Lower lobe of right lung (tissue), 2 donors: Measurements from ENCODE around the gene ROPN1. TPM values are rescaled to one million over a fixed set of nuclear protein-coding genes. Genes with fewer than 3 reads are reported as not detected.
"Not testable (repeated sequence)": the region's sequence is repeated elsewhere in the genome, so short reads cannot be mapped to it uniquely, and the experiment has no call there.

Source experiments
- ATAC-seq, 2 donors: fragments of 200-7000 bp; cut with Tn5 transposase; one replicate each; pipeline ENCODE4 v1.9.1; 2020 to 2022; ENCODE audit warnings: mild to moderate bottlenecking in 2 of 2, moderate library complexity in 2 of 2
- DNase-seq: peaks from one replicate; pipeline ENCODE4 v3.0.0-alpha.2; 2020
- H3K27ac ChIP-seq: fragments of 200-600 bp; one replicate; pipeline ENCODE4 v1.8.0; 2022
- H3K27me3 ChIP-seq: fragments of 200-600 bp; one replicate; pipeline ENCODE4 v1.8.0; 2022; ENCODE audit warnings: low read depth
- H3K36me3 ChIP-seq: fragments of 200-600 bp; one replicate; pipeline ENCODE4 v1.8.0; 2022; ENCODE audit warnings: mild to moderate bottlenecking
- H3K4me1 ChIP-seq: fragments of 200-600 bp; one replicate; pipeline ENCODE4 v1.8.0; 2022
- H3K4me3 ChIP-seq: fragments of 200-600 bp; one replicate; pipeline ENCODE4 v1.8.0; 2022; ENCODE audit warnings: mild to moderate bottlenecking
- H3K9me3 ChIP-seq: fragments of 200-600 bp; one replicate; pipeline ENCODE4 v1.8.0; 2022
- CTCF ChIP-seq: fragments of 200-600 bp; IDR thresholded peaks from one replicate; pipeline ENCODE4 v1.8.0; 2022; ENCODE audit warnings: antibody characterized with exemption, mild to moderate bottlenecking
- intact Hi-C: fragments of 100-400 bp; cut with DNase I; formaldehyde crosslinking; loops from one replicate; pipeline ENCODE4 v1.11.0; 2022
- total RNA-seq: library from RNA; stranded (reverse); fragmentation: NEBNext Ultra II Directional; extraction: Animal tissue kit (Norgen Biotek cat#: 25700); gene quantifications from one replicate; pipeline ENCODE4 v1.2.1, GENCODE V29; 2021
- donor health status: DM: no; HTN: yes; CAD: no; lungs with severe emphysema.

ROPN1 gene
- total RNA-seq, 1 donor from 2014 or later = not detected

- H3K27me3 ChIP-seq = peaks cover 10% of the 10 kb centered on the region
- intact Hi-C loops = no loop called here
- TF ChIP-seq CTCF = no peak
- peak overlapping the region; percentile 30 for H3K4me3 ChIP-seq
- ATAC-seq = no peak
- H3K27ac ChIP-seq = no peak overlapping the region
- no peaks in the 10 kb centered on the region for H3K4me1 ChIP-seq
- H3K9me3 ChIP-seq = no peaks in the 10 kb centered on the region
- DNase-seq = no peak
- H3K36me3 ChIP-seq = no peaks in the 10 kb centered on the region
Measured at GRCh38 chr3:123980539-123980938, 11.4 kb downstream of the ROPN1 start.

GRCh38 chr3:123979525-123980501, 12.1 kb downstream of the ROPN1 start:
- H3K27ac ChIP-seq, intact Hi-C loops, H3K36me3 ChIP-seq, H3K9me3 ChIP-seq, H3K27me3 ChIP-seq, H3K4me1 ChIP-seq, DNase-seq: not testable (repeated sequence)
- TF ChIP-seq CTCF = peak; percentile 74
- ATAC-seq = peak; percentile 94
- peak overlapping the region; percentile 30 for H3K4me3 ChIP-seq

- H3K4me1 ChIP-seq, H3K27me3 ChIP-seq, ATAC-seq, H3K27ac ChIP-seq, H3K36me3 ChIP-seq, H3K9me3 ChIP-seq, DNase-seq, H3K4me3 ChIP-seq, intact Hi-C loops: not testable (repeated sequence)
Measured at GRCh38 chr3:123976904-123977303, 15.0 kb downstream of the ROPN1 start.

DNA sequence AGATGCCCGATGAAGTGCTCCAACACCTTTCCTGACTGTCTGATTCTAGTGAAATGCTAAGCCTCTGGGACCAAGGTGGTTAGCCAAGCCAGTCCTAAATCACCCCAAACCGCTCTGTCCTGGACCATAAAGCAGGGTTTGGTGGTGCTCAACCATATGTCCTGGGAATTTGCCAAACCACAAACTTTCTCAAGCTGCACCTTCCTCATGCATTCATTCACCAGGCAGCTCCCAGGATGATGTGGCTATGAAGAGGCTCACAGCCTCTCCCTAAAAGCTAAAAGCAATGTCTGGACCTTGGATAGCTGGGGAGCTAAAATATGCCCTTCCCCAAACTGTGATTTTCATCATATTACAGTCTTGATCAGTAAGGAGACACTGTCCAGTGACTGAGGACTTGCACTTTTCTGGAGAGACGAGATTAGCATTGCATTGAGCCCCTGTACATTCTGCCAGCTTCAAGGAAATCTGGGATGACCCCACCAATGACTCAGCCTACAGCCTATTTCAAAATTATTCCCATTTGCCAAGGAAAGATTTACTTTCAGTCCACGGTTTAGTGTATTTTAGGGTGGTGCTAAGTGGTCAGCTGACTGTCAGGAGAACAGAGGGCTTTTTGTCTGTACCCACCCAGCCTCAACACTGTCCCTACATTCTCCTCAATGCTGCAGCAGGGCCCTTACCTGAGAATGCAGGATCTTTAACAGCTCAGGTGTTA, 15.6 kb downstream of the ROPN1 start:
- intact Hi-C loops, H3K27me3 ChIP-seq, H3K4me1 ChIP-seq, H3K27ac ChIP-seq, DNase-seq, ATAC-seq, H3K4me3 ChIP-seq, H3K36me3 ChIP-seq, H3K9me3 ChIP-seq: not testable (repeated sequence)

- H3K4me3 ChIP-seq, H3K27ac ChIP-seq, ATAC-seq, H3K27me3 ChIP-seq, H3K36me3 ChIP-seq, H3K4me1 ChIP-seq, DNase-seq, H3K9me3 ChIP-seq, intact Hi-C loops: not testable (repeated sequence)
Measured at GRCh38 chr3:123975030-123975429, 16.9 kb downstream of the ROPN1 start.

GRCh38 chr3:123971406-123971805, 20.5 kb downstream of the ROPN1 start:
- no peak for DNase-seq
- H3K27me3 ChIP-seq = no peaks in the 10 kb centered on the region
- H3K36me3 ChIP-seq = no peaks in the 10 kb centered on the region
- ATAC-seq = no peak
- no peak overlapping the region for H3K4me3 ChIP-seq
- no peak overlapping the region for H3K27ac ChIP-seq
- no peak for TF ChIP-seq CTCF
- H3K4me1 ChIP-seq = no peaks in the 10 kb centered on the region
- no peaks in the 10 kb centered on the region for H3K9me3 ChIP-seq
- intact Hi-C loops = no loop called here

GRCh38 chr3:123967260-123967659, 24.7 kb downstream of the ROPN1 start:
- H3K9me3 ChIP-seq, H3K36me3 ChIP-seq, intact Hi-C loops, DNase-seq, H3K27me3 ChIP-seq, H3K27ac ChIP-seq, H3K4me1 ChIP-seq, ATAC-seq, H3K4me3 ChIP-seq: not testable (repeated sequence)

GRCh38 chr3:123966799-123967198, 25.1 kb downstream of the ROPN1 start:
- H3K27me3 ChIP-seq, H3K27ac ChIP-seq, H3K4me3 ChIP-seq, intact Hi-C loops, DNase-seq, ATAC-seq, H3K4me1 ChIP-seq, H3K36me3 ChIP-seq, H3K9me3 ChIP-seq: not testable (repeated sequence)

- ATAC-seq, intact Hi-C loops: not testable (repeated sequence)
Measured at GRCh38 chr3:123964793-123965192, 27.1 kb downstream of the ROPN1 start.

More at GRCh38 chr3:123964793-123965192, 27.1 kb downstream of the ROPN1 start:
- H3K9me3 ChIP-seq, H3K27ac ChIP-seq, H3K27me3 ChIP-seq, H3K4me3 ChIP-seq, H3K4me1 ChIP-seq, H3K36me3 ChIP-seq, DNase-seq: not testable (repeated sequence)
